T1000 (cell line): ENCODE data around the gene ZGPAT.

Experiments
- DNase-seq: peaks from one replicate; lab custom pipeline; 2025; ENCODE audit warnings: mixed read lengths; lab: John Stamatoyannopoulos, UW

ZGPAT gene

GRCh38 chr20:63679799-63680305, 28.0 kb upstream of the ZGPAT start:
- no peak for DNase-seq

- DNase-seq, result no peak
These were observed 27.4 kb upstream of the ZGPAT start for GRCh38 chr20:63680427-63680826.

GRCh38 chr20:63680857-63681608, 26.8 kb upstream of the ZGPAT start:
- DNase-seq, result no peak

GRCh38 chr20:63681609-63682142, 26.2 kb upstream of the ZGPAT start:
- no peak for DNase-seq

GRCh38 chr20:63682384-63683139, 25.3 kb upstream of the ZGPAT start:
- peak; percentile 86 for DNase-seq

- no peak for DNase-seq
These were observed 22.4 kb upstream of the ZGPAT start for GRCh38 chr20:63685269-63686026.

- DNase-seq, result no peak
These were observed 21.7 kb upstream of the ZGPAT start for GRCh38 chr20:63686094-63686491.

- DNase-seq, result no peak
These were observed 21.1 kb upstream of the ZGPAT start for GRCh38 chr20:63686492-63687321.

- DNase-seq, result no peak
These were observed 20.2 kb upstream of the ZGPAT start for GRCh38 chr20:63687419-63688178.

GRCh38 chr20:63688228-63689045, 19.4 kb upstream of the ZGPAT start:
- no peak for DNase-seq

- no peak for DNase-seq
These were observed 18.5 kb upstream of the ZGPAT start for GRCh38 chr20:63689046-63690002.

GRCh38 chr20:63690003-63690897, 17.6 kb upstream of the ZGPAT start:
- no peak for DNase-seq

GRCh38 chr20:63690898-63691710, 16.7 kb upstream of the ZGPAT start:
- no peak for DNase-seq

- DNase-seq, result no peak
These were observed 16.0 kb upstream of the ZGPAT start for GRCh38 chr20:63691711-63692435.

- DNase-seq, result no peak
These were observed 15.3 kb upstream of the ZGPAT start for GRCh38 chr20:63692436-63693082.
